H1 (cell line): ENCODE results near the gene AGTR1. TPM values are rescaled to one million over a fixed set of nuclear protein-coding genes. Genes with fewer than 3 reads are reported as not detected.

ENCODE experiments used
- CTCF ChIA-PET: fragments of 300-600 bp; sonication (Branson Sonifier 250); formaldehyde crosslinking; loops from one replicate; lab custom pipeline; 2021; ENCODE audit not compliant: partially characterized antibody; lab: Charles Lee
- POLR2A ChIA-PET: fragments of 300-600 bp; sonication (Branson Sonifier 250); formaldehyde crosslinking; loops from one replicate; lab custom pipeline; 2021; ENCODE audit warnings: inconsistent platforms; ENCODE audit not compliant: partially characterized antibody; lab: Charles Lee
- DNase-seq, 2 experiments: peaks; one replicate each; pipeline versions ENCODE4 v3.0.0 to v3.0.0-alpha.2; 2010 to 2022; ENCODE audit warnings: low spot score in 2 of 2, low read depth in 1 of 2, mixed read lengths in 1 of 2
- FAIRE-seq: peaks from 2 replicates; lab custom pipeline; 2011; peaks lifted over from hg19 to GRCh38; lab: Jason Lieb, UNC
- H2AFZ ChIP-seq: 2 replicates; pipeline ENCODE4 v1.8.1; 2012; ENCODE audit warnings: low read length, inconsistent platforms
- H2AK5ac ChIP-seq: 2 replicates; pipeline ENCODE4 v1.6.1; 2013; ENCODE audit warnings: low read depth, low read length
- H2BK120ac ChIP-seq: replicated peaks from 2 replicates; pipeline ENCODE3; 2013; ENCODE audit warnings: low read depth, low read length, inconsistent platforms
- H2BK12ac ChIP-seq: 2 replicates; pipeline ENCODE4 v1.6.1; 2013; ENCODE audit warnings: low read depth, low read length
- H2BK15ac ChIP-seq: 2 replicates; pipeline ENCODE4 v1.6.1; 2013; ENCODE audit warnings: low read length
- H2BK20ac ChIP-seq: 2 replicates; pipeline ENCODE4 v1.6.1; 2013; ENCODE audit warnings: low read length
- H2BK5ac ChIP-seq: 2 replicates; pipeline ENCODE4 v1.6.1; 2013; ENCODE audit warnings: low read depth, low read length
- H3K14ac ChIP-seq: 2 replicates; pipeline ENCODE4 v1.6.1; 2013; ENCODE audit warnings: inconsistent platforms; ENCODE audit not compliant: insufficient read length
- H3K18ac ChIP-seq: 2 replicates; pipeline ENCODE4 v1.6.1; 2013; ENCODE audit warnings: low read length; ENCODE audit errors: extremely low read depth
- H3K23ac ChIP-seq: 2 replicates; pipeline ENCODE4 v1.6.1; 2013; ENCODE audit warnings: inconsistent platforms; ENCODE audit not compliant: insufficient read length
- H3K23me2 ChIP-seq: 2 replicates; pipeline ENCODE4 v1.6.1; 2013; ENCODE audit warnings: low read depth, low read length
- H3K27ac ChIP-seq: 2 replicates; pipeline ENCODE4 v1.6.1; 2011; ENCODE audit warnings: low read depth, low read length, inconsistent platforms
- H3K27me3 ChIP-seq, 4 experiments: replicated peaks in 1 of 4; 1 replicate in 1 of 4; 2 replicates in 3 of 4; pipeline versions ENCODE4 v1.6.1 to v1.8.1; 2011 to 2013; ENCODE audit warnings: low read length in 3 of 4, mild to moderate bottlenecking in 3 of 4, inconsistent platforms in 2 of 4, mixed read lengths in 2 of 4, moderate library complexity in 1 of 4; ENCODE audit not compliant: control insufficient read depth in 3 of 4, insufficient read depth in 3 of 4; ENCODE audit errors: extremely low read depth in 1 of 4
- H3K36me3 ChIP-seq, 4 experiments: 2 replicates each; pipeline versions ENCODE4 v1.6.1 to v1.8.1; 2011 to 2013; ENCODE audit warnings: mild to moderate bottlenecking in 4 of 4, low read length in 3 of 4, moderate library complexity in 2 of 4, control low read depth in 1 of 4, inconsistent platforms in 1 of 4; ENCODE audit not compliant: insufficient read depth in 4 of 4, control insufficient read depth in 2 of 4
- H3K4ac ChIP-seq: replicated peaks from 2 replicates; pipeline ENCODE3; 2013; ENCODE audit warnings: low read length, low read depth, mixed read lengths, inconsistent platforms; ENCODE audit not compliant: insufficient read length
- H3K4me1 ChIP-seq, 4 experiments: replicated peaks in 1 of 4; 1 replicate in 1 of 4; 2 replicates in 3 of 4; pipeline versions ENCODE4 v1.6.1 to v1.8.1; 2011 to 2013; ENCODE audit warnings: low read length in 3 of 4, inconsistent platforms in 2 of 4, mixed read lengths in 1 of 4; ENCODE audit not compliant: insufficient read depth in 4 of 4, control insufficient read depth in 3 of 4
- H3K4me2 ChIP-seq, 2 experiments: 2 replicates each; pipeline versions ENCODE4 v1.6.1 to v1.8.1; 2011 to 2013; ENCODE audit warnings: low read depth in 2 of 2, low read length in 2 of 2, control low read depth in 1 of 2, inconsistent platforms in 1 of 2, mild to moderate bottlenecking in 1 of 2; ENCODE audit not compliant: insufficient read depth in 1 of 2
- H3K4me3 ChIP-seq, 4 experiments: fragments of 200-600, 300-600 bp in 1 of 4; sonication (generic), shearing (Covaris generic), sonication (Bioruptor Twin) in 1 of 4; 2 replicates each; pipeline versions ENCODE4 v1.5.1 to v1.8.1; 2011 to 2016; ENCODE audit warnings: low read length in 4 of 4, low read depth in 3 of 4, control low read depth in 2 of 4, inconsistent platforms in 2 of 4, mild to moderate bottlenecking in 2 of 4, mixed read lengths in 1 of 4, moderate library complexity in 1 of 4; ENCODE audit not compliant: insufficient read depth in 2 of 4; ENCODE audit errors: extremely low read depth in 1 of 4
- H3K56ac ChIP-seq: replicated peaks from 2 replicates; pipeline ENCODE3; 2013; ENCODE audit warnings: low read depth, mild to moderate bottlenecking, mixed read lengths, low read length, inconsistent platforms; ENCODE audit not compliant: insufficient read length
- H3K79me1 ChIP-seq: 2 replicates; pipeline ENCODE4 v1.6.1; 2013; ENCODE audit warnings: low read depth, low read length, control low read depth
- H3K79me2 ChIP-seq, 2 experiments: 2 replicates each; pipeline versions ENCODE4 v1.6.1 to v1.8.1; 2012 to 2013; ENCODE audit warnings: low read length in 2 of 2, mild to moderate bottlenecking in 2 of 2, inconsistent platforms in 1 of 2; ENCODE audit not compliant: insufficient read depth in 2 of 2, control insufficient read depth in 1 of 2
- H3K9ac ChIP-seq, 4 experiments: replicated peaks in 1 of 4; 1 replicate in 1 of 4; 2 replicates in 3 of 4; pipeline versions ENCODE4 v1.6.1 to v1.8.1; 2011 to 2013; ENCODE audit warnings: low read depth in 3 of 4, low read length in 3 of 4, control low read depth in 2 of 4, mild to moderate bottlenecking in 2 of 4, moderate library complexity in 2 of 4, inconsistent platforms in 1 of 4; ENCODE audit errors: extremely low read depth in 1 of 4
- H3K9me3 ChIP-seq, 2 experiments: 2 replicates each; pipeline versions ENCODE4 v1.6.1 to v1.8.1; 2012 to 2013; ENCODE audit warnings: mild to moderate bottlenecking in 2 of 2, moderate library complexity in 2 of 2, control low read depth in 1 of 2, inconsistent platforms in 1 of 2, low read depth in 1 of 2, low read length in 1 of 2, mixed read lengths in 1 of 2; ENCODE audit not compliant: insufficient read depth in 2 of 2
- H4K20me1 ChIP-seq, 2 experiments: replicated peaks in 1 of 2; 2 replicates each; pipeline versions ENCODE3 to v1.8.1; 2011 to 2013; ENCODE audit warnings: inconsistent platforms in 2 of 2, low read length in 2 of 2, mild to moderate bottlenecking in 1 of 2; ENCODE audit not compliant: insufficient read depth in 2 of 2, control insufficient read depth in 1 of 2
- H4K5ac ChIP-seq: 2 replicates; pipeline ENCODE4 v1.6.1; 2013; ENCODE audit warnings: low read length, low read depth, mixed read lengths, inconsistent platforms; ENCODE audit not compliant: insufficient read length
- H4K8ac ChIP-seq: 2 replicates; pipeline ENCODE4 v1.8.0; 2013; ENCODE audit warnings: mild to moderate bottlenecking, moderate library complexity, low read length, inconsistent platforms; ENCODE audit not compliant: insufficient read depth; ENCODE audit errors: extremely low read depth
- H4K91ac ChIP-seq: replicated peaks from 2 replicates; pipeline ENCODE3; 2013; ENCODE audit warnings: low read length, mixed read lengths, inconsistent platforms; ENCODE audit not compliant: insufficient read length
- EP300 ChIP-seq, 2 experiments: IDR thresholded peaks; 1 replicate in 1 of 2; 2 replicates in 1 of 2; pipeline ENCODE4 v1.6.1; 2011 to 2012; ENCODE audit warnings: low read depth in 2 of 2, low read length in 2 of 2, mild to moderate bottlenecking in 2 of 2, borderline replicate concordance in 1 of 2, inconsistent platforms in 1 of 2, moderate library complexity in 1 of 2
- GABPA ChIP-seq: IDR thresholded peaks from 2 replicates; pipeline ENCODE4 v1.6.1; 2011; ENCODE audit warnings: mild to moderate bottlenecking, low read length, moderate library complexity, borderline replicate concordance; ENCODE audit not compliant: insufficient read depth
- GTF2F1 ChIP-seq: IDR thresholded peaks from 2 replicates; pipeline ENCODE4 v1.6.1; 2012; ENCODE audit warnings: low read depth, low read length, improper control_type of control experiment, borderline replicate concordance
- MAFK ChIP-seq: IDR thresholded peaks from 2 replicates; pipeline ENCODE4 v1.6.1; 2012; ENCODE audit warnings: low read depth, mild to moderate bottlenecking, improper control_type of control experiment, low read length
- RNF2 ChIP-seq: fragments of 200-900, 300-1000 bp; sonication (generic); IDR thresholded peaks from 2 replicates; pipeline ENCODE4 v1.7.1; 2016; ENCODE audit warnings: borderline replicate concordance, low read depth, mild to moderate bottlenecking, antibody characterized with exemption, low read length; ENCODE audit not compliant: poor library complexity, severe bottlenecking; ENCODE audit errors: missing control alignments
- WGBS, 2 experiments: shearing (Covaris generic) in 1 of 2; methylation state at CpG; one replicate each; pipeline versions ENCODE4 v1.1.6 to v1.1.7; 2013 to 2015; ENCODE audit warnings: low lambda C conversion rate in 2 of 2, mixed read lengths in 2 of 2, inconsistent platforms in 1 of 2, low coverage in 1 of 2, missing lambda C conversion rate in 1 of 2; ENCODE audit not compliant: insufficient replicate concordance in 2 of 2, insufficient coverage in 1 of 2, insufficient read length in 1 of 2; ENCODE audit errors: extremely low coverage in 1 of 2, missing lambda C conversion rate in 1 of 2; 5-methylcytosine and 5-hydroxymethylcytosine counted together
- polyA plus RNA-seq, 7 experiments: library from polyadenylated mRNA; depleted of rRNA in 3 of 7; stranded (reverse) in 5 of 7; unstranded in 2 of 7; fragments of >200 nt in 5 of 7; fragments of 200-250 nt in 2 of 7; gene quantifications; 1 replicate in 5 of 7; 2 replicates in 1 of 7; 4 replicates in 1 of 7; pipeline versions ENCODE4 v1.2.1 to v1.2.3, GENCODE V29; 2011 to 2013; ENCODE audit warnings: missing spikeins in 2 of 7, mixed read lengths in 2 of 7
- total RNA-seq: library from RNA; stranded (reverse); fragmentation: NEBNext Ultra II Directional; extraction: Animal tissue kit (Norgen Biotek cat#: 25700); gene quantifications from 2 replicates; pipeline ENCODE4 v1.2.1, GENCODE V29; 2021
- TF ChIP-seq, protein P1 (sequence below): IDR thresholded peaks from 2 replicates; pipeline ENCODE4 v1.6.1; 2011; ENCODE audit warnings: low read length, improper control_type of control experiment

AGTR1 gene
- total and polyA plus RNA-seq, 2 of the 8 experiments (the other 6 are each of a cell fraction or from before 2014, with no cell fraction given): 0.03 TPM; not detected in 1

DNA sequence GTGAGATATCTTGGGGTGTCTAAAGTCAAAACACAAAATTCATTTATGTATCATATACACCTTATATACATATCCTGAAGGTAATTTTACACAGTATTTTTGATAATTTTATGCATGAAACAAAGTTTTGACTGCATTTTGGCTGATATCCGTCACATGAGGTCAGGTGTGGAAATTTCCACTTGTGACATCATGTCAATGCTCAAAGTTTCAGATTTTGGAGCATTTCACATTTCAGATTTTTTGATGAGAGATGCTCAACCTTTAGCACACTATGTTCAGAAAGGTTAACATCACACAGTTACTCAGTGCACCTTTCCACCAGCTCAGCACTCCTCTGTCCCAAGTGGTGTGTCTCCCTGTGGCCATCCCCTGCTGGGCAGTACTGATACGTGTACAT lies 92.2 kb downstream of the AGTR1 start:
- no peak overlapping the region for H2BK5ac ChIP-seq
- no peak overlapping the region for H3K14ac ChIP-seq
- TF ChIP-seq EP300 (IDR thresholded peaks at IDR 0.05; ENCODE audit: borderline replicate concordance in 1 of 2, low read depth in 2 of 2, low read length in 2 of 2) (no peak), GTF2F1 (no peak), GABPA (no peak), RNF2 (no peak), MAFK (no peak)
- TF ChIP-seq, protein P1, sequence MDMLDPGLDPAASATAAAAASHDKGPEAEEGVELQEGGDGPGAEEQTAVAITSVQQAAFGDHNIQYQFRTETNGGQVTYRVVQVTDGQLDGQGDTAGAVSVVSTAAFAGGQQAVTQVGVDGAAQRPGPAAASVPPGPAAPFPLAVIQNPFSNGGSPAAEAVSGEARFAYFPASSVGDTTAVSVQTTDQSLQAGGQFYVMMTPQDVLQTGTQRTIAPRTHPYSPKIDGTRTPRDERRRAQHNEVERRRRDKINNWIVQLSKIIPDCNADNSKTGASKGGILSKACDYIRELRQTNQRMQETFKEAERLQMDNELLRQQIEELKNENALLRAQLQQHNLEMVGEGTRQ: no peak
- H3K56ac ChIP-seq: no peak overlapping the region
- H3K27ac ChIP-seq: no peak overlapping the region
- H3K9me3 ChIP-seq: peaks cover 10 to 13% of the 10 kb centered on the region in 2 experiments; a peak in 3 of 4 replicates
- H3K79me1 ChIP-seq: no peaks in the 10 kb centered on the region
- H4K91ac ChIP-seq: no peak overlapping the region
- no peaks in the 10 kb centered on the region for H4K20me1 ChIP-seq
- FAIRE-seq (peak; percentile 36), DNase-seq (no peak)
- ChIA-PET POLR2A (no interaction called here), CTCF (no interaction called here)
- no peak overlapping the region for H4K8ac ChIP-seq
- WGBS, 2 experiments: 100% methylated on average over 2 of the region's 2 CpGs; no CpG with 5 or more reads in 1 of the 2 experiments
- H3K4ac ChIP-seq: no peak overlapping the region
- H3K9ac ChIP-seq: no peak overlapping the region
- no peaks in the 10 kb centered on the region for H3K23me2 ChIP-seq
- no peaks in the 10 kb centered on the region for H3K79me2 ChIP-seq
- H3K36me3 ChIP-seq: no peaks in the 10 kb centered on the region; a peak in 1 of 8 replicates
- H2BK15ac ChIP-seq: no peak overlapping the region
- H3K4me3 ChIP-seq: no peak overlapping the region
- H2BK20ac ChIP-seq: no peak overlapping the region
- no peak overlapping the region for H2AFZ ChIP-seq
- no peaks in the 10 kb centered on the region for H3K4me1 ChIP-seq
- no peak overlapping the region for H3K23ac ChIP-seq
- no peak overlapping the region for H2AK5ac ChIP-seq
- H3K18ac ChIP-seq: no peak overlapping the region
- H2BK120ac ChIP-seq: no peak overlapping the region
- H2BK12ac ChIP-seq: no peak overlapping the region
- H4K5ac ChIP-seq: no peak overlapping the region
- no peak overlapping the region for H3K4me2 ChIP-seq
- H3K27me3 ChIP-seq: no peaks in the 10 kb centered on the region
